ENCODE data around the gene ARID1A.

Gene ARID1A

DNA sequence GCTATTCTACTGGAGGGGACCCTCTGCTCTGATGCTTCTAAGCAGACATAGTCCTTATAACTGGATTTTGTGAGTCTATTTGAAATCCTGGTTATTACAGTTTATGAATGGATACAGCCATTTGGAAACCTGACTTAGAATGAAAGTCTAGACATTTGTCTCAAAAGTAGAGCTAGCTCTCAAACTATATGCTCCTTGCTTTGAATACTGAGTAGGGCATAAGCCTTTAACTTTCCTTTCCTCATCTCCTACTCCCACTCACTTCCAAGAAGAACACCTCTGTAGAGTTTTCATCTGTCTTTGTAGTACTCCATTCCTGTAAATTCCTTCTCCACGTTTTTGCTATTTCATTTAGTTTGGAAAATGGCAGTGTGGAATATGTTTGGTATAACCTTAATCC, 9.0 kb upstream of the ARID1A start:
- CTCF ChIA-PET: interaction anchor here (0.8 to 1.4 kb wide), 2 partner anchors 10 to 41 kb away, joined by 3 read pairs; no protein-coding TSS in a partner anchor
- POLR2A ChIA-PET: no interaction called here
- no peak for DNase-seq (ENCODE audit: extremely low spot score)

DNA sequence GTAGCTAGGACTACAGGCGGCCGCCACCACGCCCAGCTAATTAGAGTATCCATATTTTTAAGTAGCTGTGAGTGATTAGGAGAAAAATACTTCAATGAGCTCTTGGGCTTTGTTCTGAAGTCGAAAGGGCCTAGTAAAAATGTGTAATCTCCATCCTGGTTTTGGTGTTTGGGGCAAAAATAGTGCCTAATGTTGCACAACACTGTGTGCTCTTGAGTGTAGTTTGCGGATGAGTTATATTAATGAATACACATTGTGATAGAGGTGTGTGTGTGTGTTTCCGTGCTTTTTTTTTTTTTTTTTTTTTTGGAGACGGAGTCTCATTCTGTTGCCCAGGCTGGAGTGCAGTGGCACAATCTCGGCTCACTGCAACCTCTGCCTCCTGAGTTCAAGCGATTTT, 6.3 kb upstream of the ARID1A start:
- CTCF ChIA-PET: interaction anchor here (1.1 to 6.1 kb wide), 5 partner anchors 9 to 131 kb away, joined by 4 to 30 read pairs (median 10); partner anchors contain the start of gene PIGV
- POLR2A ChIA-PET: interaction anchor here (0.7 kb wide), 1 partner anchor 9 kb away, joined by 6 read pairs; no protein-coding TSS in a partner anchor
- no peak for DNase-seq (ENCODE audit: extremely low spot score)
- TF ChIP-seq, protein P1, sequence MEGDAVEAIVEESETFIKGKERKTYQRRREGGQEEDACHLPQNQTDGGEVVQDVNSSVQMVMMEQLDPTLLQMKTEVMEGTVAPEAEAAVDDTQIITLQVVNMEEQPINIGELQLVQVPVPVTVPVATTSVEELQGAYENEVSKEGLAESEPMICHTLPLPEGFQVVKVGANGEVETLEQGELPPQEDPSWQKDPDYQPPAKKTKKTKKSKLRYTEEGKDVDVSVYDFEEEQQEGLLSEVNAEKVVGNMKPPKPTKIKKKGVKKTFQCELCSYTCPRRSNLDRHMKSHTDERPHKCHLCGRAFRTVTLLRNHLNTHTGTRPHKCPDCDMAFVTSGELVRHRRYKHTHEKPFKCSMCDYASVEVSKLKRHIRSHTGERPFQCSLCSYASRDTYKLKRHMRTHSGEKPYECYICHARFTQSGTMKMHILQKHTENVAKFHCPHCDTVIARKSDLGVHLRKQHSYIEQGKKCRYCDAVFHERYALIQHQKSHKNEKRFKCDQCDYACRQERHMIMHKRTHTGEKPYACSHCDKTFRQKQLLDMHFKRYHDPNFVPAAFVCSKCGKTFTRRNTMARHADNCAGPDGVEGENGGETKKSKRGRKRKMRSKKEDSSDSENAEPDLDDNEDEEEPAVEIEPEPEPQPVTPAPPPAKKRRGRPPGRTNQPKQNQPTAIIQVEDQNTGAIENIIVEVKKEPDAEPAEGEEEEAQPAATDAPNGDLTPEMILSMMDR (IDR thresholded peaks at IDR 0.05; ENCODE audit: control extremely low read depth, extremely low read depth, low read depth, missing control alignments): no peak

More for the DNA sequence above, 9.0 kb upstream of the ARID1A start:
- TF ChIP-seq, protein P1 (IDR thresholded peaks at IDR 0.05; ENCODE audit: control extremely low read depth, extremely low read depth, low read depth, missing control alignments): no peak

DNA sequence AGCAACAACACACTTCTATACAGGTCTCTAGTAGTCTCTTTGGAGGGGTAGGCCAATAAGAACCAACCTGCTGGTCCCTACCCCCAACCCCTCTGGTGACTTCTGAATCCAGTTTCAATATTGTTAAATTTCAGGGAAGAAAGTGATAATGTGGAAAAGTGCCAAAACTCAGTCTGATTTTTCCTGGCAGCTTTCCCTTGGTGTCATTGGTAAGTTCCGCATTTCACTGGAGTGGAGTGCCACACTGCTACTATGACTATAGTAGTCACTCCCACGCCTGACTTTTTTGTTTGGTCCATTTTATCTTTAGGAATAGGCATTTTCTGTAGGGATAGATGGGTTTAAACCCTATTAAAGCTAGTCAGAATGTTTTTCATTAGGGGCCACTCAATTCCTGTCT, 5.7 kb upstream of the ARID1A start:
- ChIA-PET CTCF (interaction anchor here (2.7 to 6.1 kb wide), 3 partner anchors 8 to 99 kb away, joined by 10 to 30 read pairs (median 12); partner anchors contain the start of gene PIGV), POLR2A (interaction anchor here (0.7 kb wide), 1 partner anchor 9 kb away, joined by 6 read pairs; no protein-coding TSS in a partner anchor)

DNA sequence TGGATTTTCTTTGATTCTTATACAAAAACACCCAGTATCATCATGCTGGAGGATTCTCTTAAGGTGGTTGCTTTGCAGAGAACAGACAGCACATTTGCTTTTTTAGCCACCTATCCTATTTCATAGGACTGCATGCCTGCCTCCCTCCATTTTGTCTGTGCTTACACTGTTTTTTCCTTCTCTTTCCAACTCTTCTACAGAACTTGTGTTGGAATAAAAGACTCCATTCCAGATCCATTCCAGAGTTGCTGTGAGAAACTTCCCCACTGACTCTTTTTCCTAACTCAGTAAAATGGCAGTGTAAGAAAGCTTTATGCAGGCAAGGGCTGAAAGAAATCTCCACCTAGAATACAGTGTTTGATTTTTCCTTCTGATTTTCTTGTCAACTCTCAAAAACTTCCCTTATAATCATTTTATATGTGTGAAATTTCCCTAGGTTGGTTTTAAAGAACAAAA, 5.2 kb upstream of the ARID1A start:
- no peak for DNase-seq (ENCODE audit: extremely low spot score)
- TF ChIP-seq, protein P1 (IDR thresholded peaks at IDR 0.05; ENCODE audit: control extremely low read depth, extremely low read depth, low read depth, missing control alignments): no peak
- POLR2A ChIA-PET: no interaction called here
- CTCF ChIA-PET: interaction anchor here (0.9 to 6.1 kb wide), 7 partner anchors 8 to 98 kb away, joined by 3 to 30 read pairs (median 10); partner anchors contain the start of gene PIGV

More for the DNA sequence above, 5.7 kb upstream of the ARID1A start:
- no peak for DNase-seq (ENCODE audit: extremely low spot score)
- TF ChIP-seq, protein P1 (IDR thresholded peaks at IDR 0.05; ENCODE audit: control extremely low read depth, extremely low read depth, low read depth, missing control alignments): no peak

DNA sequence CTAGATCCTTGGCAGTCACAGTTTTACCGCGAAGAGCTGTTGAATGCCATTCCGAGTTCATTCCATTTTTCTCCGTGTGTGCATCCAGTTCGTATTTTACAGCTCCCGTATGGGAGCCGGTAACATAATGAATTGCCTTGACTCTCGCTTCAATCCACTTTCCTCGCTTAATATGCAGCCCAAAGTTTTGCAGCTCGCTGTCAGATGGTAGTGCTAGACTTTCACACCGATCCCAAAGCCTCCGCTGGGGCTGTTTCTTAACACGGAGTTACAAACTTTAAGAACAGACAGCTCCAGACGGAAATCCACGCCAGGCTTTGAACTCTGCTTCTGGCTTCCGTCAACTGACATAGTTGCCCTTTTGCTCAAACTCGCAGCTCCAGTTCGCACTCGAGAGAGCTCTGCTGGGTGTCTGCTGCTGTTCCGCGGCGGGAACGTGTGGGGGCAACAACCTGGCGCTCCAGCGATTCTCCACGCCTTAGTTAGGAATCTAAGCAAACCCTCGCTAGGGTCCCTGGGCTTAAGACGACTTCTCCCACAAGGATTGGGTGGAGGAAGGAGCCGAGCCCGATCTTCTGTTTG, 3.5 kb upstream of the ARID1A start:
- POLR2A ChIA-PET: interaction anchor here (0.5 to 1.8 kb wide), 6 partner anchors 9 to 97 kb away, joined by 3 to 11 read pairs (median 4); no protein-coding TSS in a partner anchor
- TF ChIP-seq, protein P1 (IDR thresholded peaks at IDR 0.05; ENCODE audit: control extremely low read depth, extremely low read depth, low read depth, missing control alignments): peak; percentile 26
- CTCF ChIA-PET: interaction anchor here (0.8 to 6.1 kb wide), 25 partner anchors 10 to 352 kb away, joined by 3 to 30 read pairs (median 4); partner anchors contain the start of genes HMGN2 and PIGV
- DNase-seq (ENCODE audit: extremely low spot score): peak; percentile 78

DNA sequence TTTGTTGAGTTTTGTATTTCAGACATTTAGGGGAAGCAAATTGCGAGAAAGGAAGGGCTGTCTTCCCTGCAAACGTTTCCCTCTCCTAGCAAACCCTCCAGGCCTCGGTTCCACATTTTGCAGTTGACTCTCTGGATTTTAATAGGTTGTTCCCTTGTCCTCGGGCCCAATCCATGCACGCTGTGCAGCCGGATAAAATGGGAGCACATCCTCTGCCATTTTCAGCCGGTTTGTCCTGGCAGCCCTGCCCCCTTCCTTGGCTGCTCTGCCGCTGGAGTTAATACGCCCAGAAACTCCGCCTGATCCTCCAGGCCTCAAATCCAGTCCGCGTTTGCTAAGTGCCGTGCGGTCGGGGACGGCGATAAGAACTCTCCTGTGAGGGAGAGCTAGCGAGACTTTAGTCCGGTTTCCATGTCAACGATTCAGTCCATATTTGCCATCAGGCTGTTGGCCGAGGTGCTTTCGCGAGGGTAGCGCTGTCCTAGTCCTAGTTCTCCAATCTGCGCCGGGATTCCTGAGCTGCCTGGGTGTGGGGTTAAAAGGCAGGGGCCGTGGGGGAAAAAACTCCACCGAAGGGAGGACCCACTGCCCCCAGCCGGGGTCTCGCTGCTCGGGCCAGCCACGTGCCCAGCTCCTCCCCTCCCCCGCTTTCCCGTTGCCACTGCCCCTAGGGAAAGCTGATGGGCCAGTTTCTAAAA, 2.9 kb upstream of the ARID1A start:
- TF ChIP-seq, protein P1 (IDR thresholded peaks at IDR 0.05; ENCODE audit: control extremely low read depth, extremely low read depth, low read depth, missing control alignments): no peak
- ChIA-PET CTCF (interaction anchor here (0.8 to 6.1 kb wide), 20 partner anchors 9 to 352 kb away, joined by 3 to 30 read pairs (median 4); partner anchors contain the start of genes HMGN2 and PIGV), POLR2A (interaction anchor here (1.0 to 1.8 kb wide), 5 partner anchors 9 to 96 kb away, joined by 3 to 11 read pairs (median 10); no protein-coding TSS in a partner anchor)
- DNase-seq (ENCODE audit: extremely low spot score): peak; percentile 88

All from GM10248 (cell line).